Stimulated activated CD8-positive, alpha-beta memory T cell treated with anti-CD3 and anti-CD28 coated beads, Interleukin-4, amount 100 ng/mL, for 24 hours (primary cell): Measurements from ENCODE around the gene LIF.
A peak's percentile ranks its signal among the peaks of the same experiment; 100 is the strongest.

Experiments used
- DNase-seq: peaks from one replicate; pipeline ENCODE4 v3.0.0-alpha.2; 2020; ENCODE audit warnings: low read depth

Gene LIF

DNA sequence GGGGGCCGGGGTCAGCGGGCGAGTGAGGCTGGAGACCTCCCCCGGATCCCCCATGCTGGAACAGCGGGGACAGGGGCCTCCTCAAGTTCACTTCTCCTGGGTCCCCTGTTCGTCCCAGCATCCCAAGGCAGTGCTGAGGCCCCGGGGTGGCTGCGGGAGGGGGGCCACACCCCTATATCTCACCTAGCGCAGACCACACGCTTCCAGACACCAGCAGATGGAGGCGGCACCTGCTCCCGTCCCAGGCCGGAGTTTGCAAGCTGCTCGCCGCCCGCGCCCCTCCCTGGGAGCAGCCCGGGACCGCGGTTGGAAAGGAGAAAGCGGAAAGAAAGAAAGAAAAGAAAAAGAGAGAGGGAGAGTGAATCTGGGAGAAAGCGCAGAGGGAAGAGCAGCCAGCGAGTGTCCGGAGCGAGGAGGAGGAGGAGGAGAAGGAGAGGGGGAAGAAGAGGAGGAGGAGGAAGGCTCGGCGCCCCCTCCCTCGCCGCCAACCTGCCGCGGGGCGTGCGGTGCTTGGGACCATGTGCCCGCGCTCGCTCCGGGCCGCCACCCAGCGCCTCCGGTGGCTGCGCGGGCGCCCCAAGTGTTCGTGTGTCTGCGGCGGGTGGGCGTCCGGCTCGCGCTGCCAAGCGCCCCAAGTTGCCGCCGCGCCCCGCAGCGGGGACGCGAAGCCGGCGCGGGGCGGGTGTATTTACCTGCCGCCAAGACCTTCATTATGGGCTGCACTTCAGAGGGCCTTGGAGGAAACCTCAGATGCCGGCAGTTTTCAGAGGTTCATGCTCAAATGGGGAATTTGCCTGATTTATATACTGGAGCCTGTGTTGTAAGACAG, at the start of gene LIF:
TSS of gene LIF (minus strand) at position 775 of the 829 bp plus-strand sequence. CDS start at position 711, 64 bp downstream.
- DNase-seq = peak; percentile 45

- no peak for DNase-seq
These were observed 49.8 kb upstream of the LIF start for GRCh38 chr22:30296324-30296723.

- no peak for DNase-seq
These were observed 49.0 kb upstream of the LIF start for GRCh38 chr22:30295576-30295975.

- no peak for DNase-seq
These were observed 48.3 kb upstream of the LIF start for GRCh38 chr22:30294830-30295229.

DNA sequence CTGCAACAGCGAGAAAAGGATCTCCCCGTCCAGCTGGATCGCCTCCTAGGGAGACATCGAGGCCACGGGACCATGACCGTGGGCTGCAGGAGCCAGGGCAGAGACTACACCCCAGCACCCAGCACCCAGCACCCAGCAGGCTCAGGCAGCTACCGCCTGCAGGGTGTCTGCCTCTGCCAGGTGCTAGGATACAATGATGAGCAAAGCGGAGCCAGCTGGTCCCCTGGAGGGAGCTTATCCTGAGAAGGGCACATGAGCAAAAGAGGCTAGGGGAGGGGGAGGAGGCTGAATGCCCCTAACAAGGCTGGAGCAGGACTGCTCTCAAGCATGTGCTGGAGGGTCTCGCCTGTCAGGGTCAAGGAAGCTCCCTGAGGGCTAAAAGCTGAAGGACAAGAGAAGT, 47.5 kb upstream of the LIF start:
- no peak for DNase-seq

DNA sequence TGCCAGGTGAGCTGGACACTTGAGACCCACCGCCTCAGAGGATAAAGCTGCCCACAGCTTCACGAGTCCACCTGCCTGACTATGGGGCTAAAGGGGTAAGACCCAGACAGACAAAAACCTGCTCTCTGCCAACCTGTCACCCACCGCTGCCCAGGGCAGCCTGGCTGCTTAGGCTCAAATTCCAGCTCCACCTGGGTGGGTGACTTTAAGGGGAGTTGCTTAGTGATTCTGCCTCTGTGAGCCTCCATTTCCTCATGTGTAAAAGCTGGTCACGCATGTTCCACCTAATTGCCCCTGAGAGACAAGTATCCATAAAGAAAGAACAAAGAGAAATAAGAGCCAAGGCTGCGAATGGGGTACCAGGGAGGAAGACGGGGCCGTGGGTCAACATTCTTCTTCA, 46.5 kb upstream of the LIF start:
- no peak for DNase-seq

DNA sequence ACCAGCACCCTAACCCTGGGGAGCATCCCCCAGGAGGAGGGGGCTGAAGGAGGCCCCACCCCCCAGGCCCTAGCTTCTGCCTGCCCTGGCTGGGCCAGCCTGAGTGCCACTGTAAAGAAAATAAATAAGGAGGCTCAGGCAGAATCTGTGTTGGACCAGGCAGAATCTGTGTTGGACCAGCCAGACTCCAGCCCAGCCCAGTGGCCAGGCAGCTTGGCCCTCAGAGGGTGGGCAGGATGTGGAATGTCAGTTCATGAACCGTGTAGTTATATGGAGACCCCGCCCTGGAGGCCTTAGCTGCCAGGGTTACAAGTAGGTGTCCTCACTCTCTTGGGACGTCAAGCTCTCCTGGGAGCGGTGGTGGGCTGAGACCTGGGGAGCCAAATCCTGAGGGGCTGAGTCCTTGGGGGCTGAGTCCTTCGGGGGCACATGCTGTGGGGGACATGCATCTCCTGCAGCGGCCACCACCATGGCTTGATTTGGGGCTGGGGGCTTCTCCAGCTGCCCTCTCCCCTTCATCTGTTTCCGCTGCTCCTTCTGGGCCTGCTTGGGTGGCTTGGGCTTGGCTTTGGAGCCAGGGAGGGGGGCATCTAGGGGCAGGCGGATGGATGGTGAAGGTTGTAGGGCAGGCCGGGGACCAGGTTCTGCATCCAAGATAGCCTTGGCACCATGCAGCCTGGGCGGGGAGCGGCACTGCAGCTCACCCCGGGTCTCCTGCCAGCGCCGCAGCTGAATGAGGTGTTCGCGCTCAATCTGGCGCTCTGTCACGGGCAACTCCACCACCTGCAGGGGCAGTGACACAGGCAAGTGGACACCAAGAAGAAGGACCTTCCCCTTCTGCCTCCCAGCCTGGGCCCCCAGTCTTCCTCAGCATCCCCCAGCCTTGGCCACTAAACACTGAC, 45.8 kb upstream of the LIF start:
- DNase-seq = no peak

GRCh38 chr22:30291058-30291892, 44.7 kb upstream of the LIF start:
- no peak for DNase-seq

GRCh38 chr22:30290342-30291057, 43.9 kb upstream of the LIF start:
- no peak for DNase-seq

DNA sequence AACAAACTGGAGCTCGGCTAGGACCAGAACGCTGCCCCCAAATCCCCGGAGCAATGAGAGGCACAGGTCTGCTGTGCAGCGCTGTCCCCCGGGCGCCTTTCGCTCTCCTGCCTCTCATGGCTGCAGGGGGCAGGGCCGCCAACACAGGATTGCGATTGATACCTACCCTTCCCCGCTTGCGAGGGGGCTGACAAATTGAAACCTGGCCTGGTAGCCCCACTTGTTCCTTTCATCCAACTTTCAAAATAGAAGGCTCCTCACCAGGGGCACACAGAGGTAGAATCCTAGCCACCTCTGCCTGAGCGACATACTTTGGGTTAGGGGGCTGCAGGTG, 43.4 kb upstream of the LIF start:
- DNase-seq = no peak

- DNase-seq = peak; percentile 82
These were observed 42.8 kb upstream of the LIF start, which contains the start of gene CASTOR1 for GRCh38 chr22:30289141-30289979. CASTOR1 (minus strand) TSS chr22:30289505; CDS start chr22:30289497, 8 bp downstream.

DNA sequence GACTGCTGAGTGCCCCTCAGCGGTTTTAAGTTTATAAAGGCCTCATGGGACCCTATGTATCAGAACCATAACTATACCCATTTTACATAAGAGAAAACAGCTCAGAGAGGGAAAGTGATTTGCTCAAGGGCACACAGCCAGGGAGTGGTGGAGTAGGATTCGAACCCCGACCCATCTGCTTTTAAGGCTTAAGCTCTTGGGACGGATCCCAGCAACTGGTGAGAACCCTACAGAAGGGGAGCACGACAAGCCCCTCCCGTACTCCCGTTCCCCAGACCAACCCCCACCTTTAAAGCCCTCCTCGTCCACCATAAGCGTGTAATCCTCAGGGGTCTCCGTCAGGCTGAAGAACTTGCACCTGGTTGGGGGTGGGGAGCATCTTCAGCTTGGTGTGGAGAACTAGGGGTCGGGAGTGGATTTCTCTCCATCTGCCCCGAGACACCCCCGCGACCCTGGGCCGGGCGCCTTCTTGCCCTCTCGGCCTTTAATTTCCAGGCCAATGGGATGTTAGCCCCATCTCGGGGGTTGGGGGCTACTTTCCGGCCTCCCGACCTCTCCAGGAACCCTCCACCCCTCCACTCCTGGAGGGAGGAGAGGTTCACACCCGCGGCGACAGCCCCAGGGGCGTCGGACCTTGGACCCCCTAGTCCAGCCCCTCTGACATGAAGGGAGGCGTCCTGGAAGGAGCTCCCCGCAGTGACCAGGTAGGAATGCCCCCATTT, 42.0 kb upstream of the LIF start:
- no peak for DNase-seq

DNA sequence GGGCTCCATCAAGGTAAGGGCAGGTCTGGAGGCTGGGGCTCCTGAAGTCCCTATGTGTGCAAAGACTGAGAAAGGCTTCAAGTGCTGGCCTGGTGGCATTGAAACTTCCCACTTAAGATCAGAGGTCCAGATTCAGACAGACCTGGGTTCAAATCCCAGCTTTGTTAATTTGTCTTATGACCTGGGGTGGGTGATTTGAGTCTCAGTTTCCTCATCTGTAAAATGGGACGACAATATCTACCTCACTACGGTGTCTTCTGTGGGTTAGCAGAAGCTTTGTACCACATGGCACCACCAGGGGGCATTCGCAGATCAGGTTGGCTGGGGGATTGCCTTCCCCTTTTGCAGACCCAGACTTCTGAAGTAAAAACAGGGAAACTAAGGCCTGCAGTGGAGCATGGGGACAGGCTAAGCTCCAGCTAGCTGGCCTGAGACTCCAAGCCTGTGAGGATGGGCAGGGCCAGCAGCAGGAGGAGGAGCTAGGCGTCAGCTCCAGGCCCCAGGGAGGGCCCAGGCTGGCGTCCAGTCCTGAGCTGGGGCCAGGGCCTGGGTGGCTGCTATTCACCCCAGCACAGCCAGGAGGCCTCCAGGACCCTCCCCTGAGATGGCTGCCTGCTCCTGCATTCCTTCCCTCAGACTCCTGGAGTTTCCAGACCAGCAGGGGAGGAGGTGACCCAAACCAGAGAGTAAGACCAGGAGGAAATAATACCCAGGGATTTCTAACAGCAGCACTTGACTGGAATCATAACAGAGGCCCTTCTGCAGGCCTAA, 41.3 kb upstream of the LIF start:
- DNase-seq = peak; percentile 86

DNA sequence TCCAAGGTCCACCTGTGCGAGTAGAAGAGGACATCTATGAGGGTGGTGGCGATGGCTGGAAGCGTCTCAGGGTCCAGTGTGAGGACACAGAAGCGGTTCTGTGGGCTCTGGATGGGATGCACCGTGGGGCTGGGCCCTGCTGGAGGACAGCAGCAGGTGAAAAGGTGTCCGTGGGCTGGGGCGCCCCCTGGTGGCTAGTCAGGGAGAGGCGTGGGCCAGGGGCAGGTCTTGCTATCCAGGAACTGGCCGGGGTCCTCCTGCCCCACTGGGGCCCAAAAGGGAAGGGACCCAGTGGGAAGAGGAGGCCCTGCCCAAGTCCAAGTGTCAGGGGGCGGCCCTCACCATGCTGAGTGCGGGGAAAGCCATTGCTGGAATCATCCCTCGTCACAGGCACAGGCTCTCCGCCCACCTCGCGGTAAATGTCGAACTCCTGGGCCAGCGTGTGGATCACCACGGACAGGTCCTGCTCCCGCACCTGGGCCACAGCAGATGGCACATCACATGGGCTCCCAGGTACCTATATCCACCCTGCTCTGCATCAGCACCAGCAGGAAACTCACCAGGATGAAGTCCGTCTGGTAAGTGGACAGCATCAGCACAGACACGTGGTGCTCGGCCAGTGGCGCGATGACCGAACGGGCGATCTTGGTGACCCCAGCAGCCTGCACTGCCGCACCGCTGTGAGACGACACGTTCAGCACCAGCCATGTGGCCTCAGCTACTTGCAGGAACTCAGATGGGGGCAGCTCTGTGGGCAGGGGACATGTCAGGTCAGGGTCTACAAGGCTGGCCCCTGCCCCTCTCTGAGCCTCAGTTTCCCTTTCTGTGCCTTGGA, 40.5 kb upstream of the LIF start:
- DNase-seq = peak; percentile 79

DNA sequence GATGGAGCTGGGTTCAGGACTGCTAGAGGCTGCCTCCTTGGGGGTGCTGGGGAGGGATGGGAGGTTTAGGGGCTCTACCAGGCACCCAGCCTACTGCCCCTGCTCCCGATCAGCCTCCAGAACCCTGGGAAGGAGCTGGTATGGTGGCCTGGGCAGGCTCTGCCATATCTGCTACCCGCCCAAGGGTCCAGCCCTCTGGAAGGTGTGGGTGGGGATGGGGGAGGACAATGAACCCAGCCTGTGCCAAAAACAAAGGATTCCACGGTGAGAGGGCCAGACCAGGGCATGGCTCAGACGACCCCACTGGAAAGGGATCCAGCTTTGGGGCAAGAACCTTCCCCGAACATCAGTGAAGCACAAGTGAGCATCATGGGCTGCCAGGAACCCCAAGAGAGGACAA, 39.8 kb upstream of the LIF start:
- DNase-seq = no peak

- no peak for DNase-seq
These were observed 39.3 kb upstream of the LIF start for GRCh38 chr22:30285846-30286200.

GRCh38 chr22:30285176-30285845, 38.8 kb upstream of the LIF start:
- no peak for DNase-seq

DNA sequence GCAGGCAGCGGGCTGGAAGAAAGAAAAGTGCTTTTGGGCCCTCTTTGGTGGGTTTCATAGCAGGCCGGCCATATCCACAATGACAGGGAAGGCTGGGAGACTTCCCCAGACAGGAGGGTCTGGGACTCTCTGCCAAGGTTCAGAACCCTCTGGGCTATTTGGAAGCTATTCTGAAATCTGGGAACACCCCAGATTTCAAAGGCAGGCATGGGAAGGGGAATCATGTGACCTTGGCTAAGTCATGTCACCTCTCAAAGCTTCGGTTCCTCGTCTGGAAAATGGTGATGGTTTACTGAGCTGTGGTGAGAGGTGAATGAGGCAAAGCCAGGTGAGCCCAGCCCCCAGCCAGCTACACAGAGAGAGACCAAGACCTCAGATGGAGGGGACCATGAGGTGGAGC, 38.1 kb upstream of the LIF start:
- DNase-seq = no peak
